ENCODE measurements around the gene METTL15.
"Not testable (repeated sequence)": the region's sequence is repeated elsewhere in the genome, so short reads cannot be mapped to it uniquely, and the experiment has no call there.

METTL15 gene

DNA sequence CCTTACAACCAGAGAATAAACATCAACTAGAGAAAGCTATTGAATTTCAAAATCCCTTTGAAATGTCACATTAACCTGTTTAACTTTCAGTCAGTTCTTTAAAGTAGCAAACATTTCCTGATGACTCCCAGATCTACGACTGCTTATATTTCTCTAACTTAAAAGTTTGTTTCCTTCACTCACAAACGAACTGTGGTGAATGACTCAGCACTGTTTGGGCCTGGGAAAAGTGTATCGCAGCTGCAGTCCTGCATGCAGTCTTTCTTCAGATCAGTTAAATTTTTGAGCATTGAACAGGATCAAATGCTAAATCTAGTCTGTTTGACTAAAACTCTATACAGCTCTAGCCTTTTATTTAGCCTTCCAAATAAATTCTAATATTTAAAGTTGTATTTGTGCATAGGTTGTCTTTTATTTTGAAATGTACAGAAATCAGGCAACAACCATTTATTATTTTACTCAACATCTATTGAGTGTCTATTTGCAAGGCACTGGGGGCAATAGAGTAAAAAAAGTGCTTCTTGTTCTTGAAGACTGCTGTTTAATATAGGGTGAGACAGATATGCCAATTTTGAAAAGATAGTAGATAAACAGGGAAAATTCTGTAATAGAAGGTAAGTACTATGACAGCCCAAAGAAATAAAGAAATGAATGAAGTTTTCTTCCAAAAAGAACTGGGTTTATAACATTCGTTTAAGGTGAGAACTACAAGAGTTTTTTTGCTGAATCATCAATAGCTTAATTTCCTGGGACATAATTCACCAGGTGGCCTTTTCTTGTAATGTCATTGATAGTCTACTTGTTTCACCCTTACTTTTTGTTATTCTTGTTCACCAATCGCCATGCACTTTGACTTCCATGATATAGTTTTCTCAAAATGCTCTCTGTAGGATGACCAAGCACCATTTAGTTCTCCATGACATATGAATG, 235.4 kb downstream of the METTL15 start:
- H3K27me3 ChIP-seq (replicated peaks; ENCODE audit: control insufficient read depth, insufficient read depth, low read length): no peaks in the 10 kb centered on the region
- DNase-seq (ENCODE audit: low read depth): peak; percentile 84
- H3K9me3 ChIP-seq (ENCODE audit: control insufficient read depth, low read length): peaks cover 17% of the 10 kb centered on the region

DNA sequence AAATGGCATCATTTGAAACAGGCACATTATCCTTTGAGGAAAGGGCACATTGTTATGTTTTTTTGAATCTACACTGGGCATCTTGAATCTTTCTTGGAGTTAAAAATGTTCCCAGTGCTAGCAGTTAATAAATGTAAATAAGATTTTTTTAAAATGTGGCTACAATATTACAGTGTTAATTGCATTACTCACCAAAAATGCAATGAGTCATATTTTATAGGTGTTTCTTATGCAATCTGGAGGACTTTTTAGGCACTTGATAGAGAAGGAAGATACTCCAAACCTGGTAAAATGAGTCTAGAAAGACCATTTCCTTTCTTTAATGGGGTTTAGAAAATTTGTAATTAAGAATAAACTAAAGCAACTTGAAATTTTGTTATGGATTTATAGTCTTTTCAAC, 238.0 kb downstream of the METTL15 start:
- Histone ChIP-seq H3K4me3 (ENCODE audit: low read length) (no peak overlapping the region), H3K4me1 (ENCODE audit: control insufficient read depth, insufficient read depth, low read length) (peaks cover 10% of the 10 kb centered on the region), H3K36me3 (ENCODE audit: control insufficient read depth, insufficient read depth, low read length, severe bottlenecking) (no peaks in the 10 kb centered on the region), H3K9ac (ENCODE audit: low read length) (no peak overlapping the region), H3K9me3 (ENCODE audit: control insufficient read depth, low read length) (no peaks in the 10 kb centered on the region), H3K27me3 (replicated peaks; ENCODE audit: control insufficient read depth, insufficient read depth, low read length) (no peaks in the 10 kb centered on the region)
- DNase-seq (ENCODE audit: low read depth): peak; percentile 2

More for the DNA sequence above, 235.4 kb downstream of the METTL15 start:
- Histone ChIP-seq H3K4me3 (ENCODE audit: low read length) (no peak overlapping the region), H3K9ac (ENCODE audit: low read length) (no peak overlapping the region), H3K4me1 (ENCODE audit: control insufficient read depth, insufficient read depth, low read length) (peaks cover 10% of the 10 kb centered on the region), H3K36me3 (ENCODE audit: control insufficient read depth, insufficient read depth, low read length, severe bottlenecking) (no peaks in the 10 kb centered on the region)

DNA sequence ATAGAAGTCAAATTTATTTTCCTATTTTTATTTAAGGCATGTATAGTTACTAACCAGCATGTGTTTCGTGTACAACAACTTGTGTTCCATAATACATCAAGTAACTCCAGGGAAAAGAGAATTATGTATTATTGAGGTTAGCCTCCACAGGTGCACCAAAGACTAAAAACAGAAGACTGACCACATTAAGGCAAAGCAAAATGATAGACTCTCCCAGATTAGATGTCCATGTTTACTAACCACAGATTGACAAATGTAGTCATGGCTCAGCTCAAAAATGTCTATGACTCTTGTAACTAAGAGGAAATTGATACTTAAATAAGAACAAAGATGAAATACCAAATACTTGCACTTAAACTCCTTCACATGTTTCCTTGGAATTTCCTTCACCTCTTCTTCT, 238.5 kb downstream of the METTL15 start:
- Histone ChIP-seq H3K9ac (ENCODE audit: low read length) (no peak overlapping the region), H3K9me3 (ENCODE audit: control insufficient read depth, low read length) (no peaks in the 10 kb centered on the region), H3K27me3 (replicated peaks; ENCODE audit: control insufficient read depth, insufficient read depth, low read length) (no peaks in the 10 kb centered on the region), H3K36me3 (ENCODE audit: control insufficient read depth, insufficient read depth, low read length, severe bottlenecking) (no peaks in the 10 kb centered on the region), H3K4me3 (ENCODE audit: low read length) (no peak overlapping the region), H3K4me1 (ENCODE audit: control insufficient read depth, insufficient read depth, low read length) (peaks cover 10% of the 10 kb centered on the region)
- DNase-seq (ENCODE audit: low read depth): no peak

DNA sequence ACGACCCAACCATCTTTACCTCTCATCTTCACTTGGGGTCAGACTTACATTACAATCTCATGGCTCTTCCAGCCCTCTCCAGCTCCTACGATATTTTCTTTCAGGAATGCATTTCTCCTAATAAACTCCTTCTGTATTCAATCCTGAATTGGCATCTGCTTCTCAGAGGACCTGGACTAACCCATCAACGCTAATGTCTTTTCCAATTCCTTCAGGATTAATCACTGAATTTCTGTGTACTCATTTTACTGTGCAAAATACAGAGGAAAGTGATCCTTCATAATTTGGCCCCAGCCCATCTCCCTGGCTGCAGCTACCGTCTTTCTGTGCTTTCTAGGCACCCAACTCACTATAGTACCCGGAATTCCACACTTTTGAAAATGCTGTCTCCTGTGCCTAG, 239.2 kb downstream of the METTL15 start:
- Histone ChIP-seq H3K9ac (ENCODE audit: low read length) (no peak overlapping the region), H3K36me3 (ENCODE audit: control insufficient read depth, insufficient read depth, low read length, severe bottlenecking) (no peaks in the 10 kb centered on the region), H3K9me3 (ENCODE audit: control insufficient read depth, low read length) (no peaks in the 10 kb centered on the region), H3K4me1 (ENCODE audit: control insufficient read depth, insufficient read depth, low read length) (peaks cover 10% of the 10 kb centered on the region), H3K4me3 (ENCODE audit: low read length) (no peak overlapping the region), H3K27me3 (replicated peaks; ENCODE audit: control insufficient read depth, insufficient read depth, low read length) (no peaks in the 10 kb centered on the region)
- no peak for DNase-seq (ENCODE audit: low read depth)

DNA sequence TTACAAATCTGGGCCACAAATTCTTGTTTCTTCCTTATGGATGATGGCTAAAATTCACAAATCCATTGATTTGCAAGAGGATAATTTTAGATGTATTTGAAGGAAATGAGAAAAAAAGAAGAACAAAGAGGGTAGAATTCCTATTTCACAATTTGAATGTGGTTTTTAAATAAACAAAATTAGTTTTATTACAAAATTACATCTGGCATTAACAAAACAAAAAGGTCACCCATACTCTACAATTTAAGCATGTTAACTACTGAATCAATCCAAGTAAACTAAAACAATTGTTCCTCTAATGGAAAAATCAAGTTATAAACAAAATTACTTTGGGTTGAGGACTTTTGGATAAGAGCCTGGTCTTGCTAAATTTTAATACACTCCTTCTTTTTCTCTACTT, 242.0 kb downstream of the METTL15 start:
- Histone ChIP-seq H3K4me3 (ENCODE audit: low read length) (no peak overlapping the region), H3K27me3 (replicated peaks; ENCODE audit: control insufficient read depth, insufficient read depth, low read length) (no peaks in the 10 kb centered on the region), H3K9ac (ENCODE audit: low read length) (no peak overlapping the region), H3K4me1 (ENCODE audit: control insufficient read depth, insufficient read depth, low read length) (no peaks in the 10 kb centered on the region), H3K36me3 (ENCODE audit: control insufficient read depth, insufficient read depth, low read length, severe bottlenecking) (no peaks in the 10 kb centered on the region), H3K9me3 (ENCODE audit: control insufficient read depth, low read length) (no peaks in the 10 kb centered on the region)
- peak; percentile 11 for DNase-seq (ENCODE audit: low read depth)

DNA sequence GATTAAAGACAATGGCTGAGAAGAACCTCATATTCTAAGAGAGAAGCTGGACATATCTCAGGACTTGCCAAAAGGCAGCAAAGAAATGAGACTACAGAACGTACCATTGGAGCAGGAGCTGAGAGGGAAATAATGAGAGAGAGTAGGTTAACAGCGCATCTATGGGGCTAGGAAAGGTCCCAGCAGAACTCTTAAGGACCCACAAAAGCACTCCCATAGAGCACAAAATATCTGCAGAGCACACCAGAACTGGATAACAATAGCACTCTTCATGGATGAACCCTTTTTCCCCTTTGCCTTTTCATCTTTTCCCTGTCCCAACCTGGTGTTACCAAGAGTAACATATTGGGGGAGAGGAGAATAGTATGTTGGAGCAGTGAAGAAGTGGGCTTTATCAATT, 245.8 kb downstream of the METTL15 start:
- H3K36me3 ChIP-seq (ENCODE audit: control insufficient read depth, insufficient read depth, low read length, severe bottlenecking): no peaks in the 10 kb centered on the region
- no peak overlapping the region for H3K4me3 ChIP-seq (ENCODE audit: low read length)
- no peaks in the 10 kb centered on the region for H3K9me3 ChIP-seq (ENCODE audit: control insufficient read depth, low read length)
- no peak for DNase-seq (ENCODE audit: low read depth)
- no peaks in the 10 kb centered on the region for H3K27me3 ChIP-seq (replicated peaks; ENCODE audit: control insufficient read depth, insufficient read depth, low read length)
- H3K9ac ChIP-seq (ENCODE audit: low read length): no peak overlapping the region
- H3K4me1 ChIP-seq (ENCODE audit: control insufficient read depth, insufficient read depth, low read length): no peaks in the 10 kb centered on the region

DNA sequence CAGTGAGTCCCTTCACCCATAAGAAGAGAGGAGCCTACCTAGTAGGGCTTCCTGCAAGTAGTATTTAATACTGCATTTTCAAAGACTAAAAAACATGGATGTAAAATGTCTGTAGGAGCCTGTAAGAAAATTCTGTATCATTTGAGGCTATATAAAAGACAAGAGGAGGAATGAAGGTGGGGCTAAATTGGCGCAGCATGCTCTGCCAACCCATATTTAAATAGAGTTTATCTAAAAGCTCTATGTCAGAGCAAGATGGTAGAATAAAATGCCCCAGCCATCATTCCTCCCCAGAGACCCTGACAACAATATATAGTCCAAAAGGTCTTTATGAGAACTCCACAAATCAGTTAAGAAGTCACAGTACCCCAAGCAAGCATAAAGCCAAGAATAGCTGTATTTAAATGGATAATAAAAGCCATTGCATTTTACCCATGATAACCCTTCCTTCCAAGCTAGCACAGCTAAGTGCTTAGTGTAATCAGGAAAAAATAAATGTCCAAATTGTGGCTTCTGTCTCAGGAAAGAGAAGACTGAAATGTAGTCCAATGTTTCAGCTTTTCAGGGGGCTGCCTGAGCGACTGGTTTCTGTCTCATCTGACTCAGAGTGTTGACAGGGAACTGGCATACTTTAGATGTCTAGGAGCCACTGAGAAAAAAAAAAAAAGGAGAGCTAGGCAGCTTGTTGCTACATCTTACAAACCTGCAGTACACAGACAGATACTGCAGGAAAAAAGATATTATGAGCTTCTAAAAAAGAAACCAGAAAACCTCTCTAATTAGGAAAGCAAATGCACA, 258.6 kb downstream of the METTL15 start:
- H3K9me3 ChIP-seq (ENCODE audit: control insufficient read depth, low read length): peaks cover 30% of the 10 kb centered on the region
- no peak overlapping the region for H3K9ac ChIP-seq (ENCODE audit: low read length)
- no peaks in the 10 kb centered on the region for H3K27me3 ChIP-seq (replicated peaks; ENCODE audit: control insufficient read depth, insufficient read depth, low read length)
- H3K4me3 ChIP-seq (ENCODE audit: low read length): no peak overlapping the region
- no peaks in the 10 kb centered on the region for H3K4me1 ChIP-seq (ENCODE audit: control insufficient read depth, insufficient read depth, low read length)
- peaks cover 6% of the 10 kb centered on the region for H3K36me3 ChIP-seq (ENCODE audit: control insufficient read depth, insufficient read depth, low read length, severe bottlenecking)
- peak; percentile 77 for DNase-seq (ENCODE audit: low read depth)

DNA sequence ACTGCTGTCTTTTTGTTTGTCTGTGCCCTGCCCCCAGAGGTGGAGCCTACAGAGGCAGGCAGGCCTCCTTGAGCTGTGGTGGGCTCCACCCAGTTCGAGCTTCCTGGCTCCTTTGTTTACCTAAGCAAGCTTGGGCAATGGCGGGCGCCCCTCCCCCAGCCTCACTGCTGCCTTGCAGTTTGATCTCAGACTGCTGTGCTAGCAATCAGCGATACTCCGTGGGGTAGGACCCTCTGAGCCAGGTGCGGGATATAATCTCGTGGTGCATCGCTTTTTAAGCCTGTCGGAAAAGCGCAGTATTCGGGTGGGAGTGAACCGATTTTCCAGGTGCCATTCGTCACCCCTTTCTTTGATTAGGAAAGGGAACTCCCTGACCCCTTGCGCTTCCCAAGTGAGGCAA, 269.9 kb downstream of the METTL15 start:
- not testable (repeated sequence) for H3K4me3 ChIP-seq (ENCODE audit: low read length); H3K27me3 ChIP-seq (replicated peaks; ENCODE audit: control insufficient read depth, insufficient read depth, low read length); DNase-seq (ENCODE audit: low read depth); H3K9me3 ChIP-seq (ENCODE audit: control insufficient read depth, low read length); H3K4me1 ChIP-seq (ENCODE audit: control insufficient read depth, insufficient read depth, low read length); H3K36me3 ChIP-seq (ENCODE audit: control insufficient read depth, insufficient read depth, low read length, severe bottlenecking); H3K9ac ChIP-seq (ENCODE audit: low read length)

All from adipocyte (in vitro differentiated cells).